Measurements from ENCODE around the gene COL18A1.

The COL18A1 gene

DNA sequence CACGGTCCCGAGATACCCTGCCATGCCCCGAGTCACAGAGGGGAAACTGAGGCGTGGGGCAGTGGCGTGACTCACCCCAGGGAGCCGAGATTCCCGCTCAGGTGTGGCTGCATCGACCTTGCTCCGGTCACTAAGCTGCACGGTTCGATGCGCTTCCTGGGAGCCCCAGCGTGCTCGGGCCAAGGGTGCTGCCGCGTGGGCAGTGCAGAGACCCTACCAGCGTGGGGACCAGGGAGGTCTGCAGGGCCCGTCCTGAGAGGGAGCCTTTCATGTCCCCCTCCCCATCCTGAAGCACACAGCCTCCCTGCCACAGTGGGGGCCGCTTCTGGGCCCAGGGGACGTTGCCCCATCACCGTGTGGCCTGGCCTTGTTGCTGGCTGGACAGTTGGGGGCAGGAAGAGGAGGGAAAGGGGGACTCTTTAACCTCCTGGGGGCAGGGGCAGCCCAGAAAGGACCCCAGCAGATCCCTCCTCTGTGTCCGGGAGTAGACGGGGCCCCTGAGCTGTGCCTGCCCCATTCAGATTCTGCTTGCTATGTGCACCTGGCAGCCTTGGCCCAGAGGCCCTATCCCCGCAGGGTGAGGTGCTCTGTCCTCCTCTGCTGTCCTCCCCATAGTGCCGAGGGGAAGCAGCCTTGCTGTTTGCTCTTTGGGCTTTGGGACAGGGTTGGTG lies 52.3 kb downstream of the COL18A1 start:
- DNase-seq, result no peak

DNA sequence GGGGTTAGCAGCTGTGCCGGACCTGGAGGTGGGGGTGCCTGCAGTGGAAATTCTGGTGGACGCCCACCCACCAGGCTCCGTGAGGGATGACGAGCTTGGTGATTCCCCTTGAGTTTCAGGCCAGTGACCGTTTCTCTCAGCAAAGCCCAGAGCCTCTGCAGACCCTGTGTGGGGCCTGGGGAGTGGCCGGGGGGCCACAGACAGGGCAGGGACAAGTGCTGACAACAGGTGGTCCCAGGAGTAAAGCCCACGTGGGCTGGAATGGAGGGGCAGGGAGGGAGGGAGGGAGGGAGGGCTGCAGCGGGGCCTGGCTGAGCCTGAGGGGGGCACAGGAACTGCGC lies 52.8 kb downstream of the COL18A1 start:
- no peak for DNase-seq

DNA sequence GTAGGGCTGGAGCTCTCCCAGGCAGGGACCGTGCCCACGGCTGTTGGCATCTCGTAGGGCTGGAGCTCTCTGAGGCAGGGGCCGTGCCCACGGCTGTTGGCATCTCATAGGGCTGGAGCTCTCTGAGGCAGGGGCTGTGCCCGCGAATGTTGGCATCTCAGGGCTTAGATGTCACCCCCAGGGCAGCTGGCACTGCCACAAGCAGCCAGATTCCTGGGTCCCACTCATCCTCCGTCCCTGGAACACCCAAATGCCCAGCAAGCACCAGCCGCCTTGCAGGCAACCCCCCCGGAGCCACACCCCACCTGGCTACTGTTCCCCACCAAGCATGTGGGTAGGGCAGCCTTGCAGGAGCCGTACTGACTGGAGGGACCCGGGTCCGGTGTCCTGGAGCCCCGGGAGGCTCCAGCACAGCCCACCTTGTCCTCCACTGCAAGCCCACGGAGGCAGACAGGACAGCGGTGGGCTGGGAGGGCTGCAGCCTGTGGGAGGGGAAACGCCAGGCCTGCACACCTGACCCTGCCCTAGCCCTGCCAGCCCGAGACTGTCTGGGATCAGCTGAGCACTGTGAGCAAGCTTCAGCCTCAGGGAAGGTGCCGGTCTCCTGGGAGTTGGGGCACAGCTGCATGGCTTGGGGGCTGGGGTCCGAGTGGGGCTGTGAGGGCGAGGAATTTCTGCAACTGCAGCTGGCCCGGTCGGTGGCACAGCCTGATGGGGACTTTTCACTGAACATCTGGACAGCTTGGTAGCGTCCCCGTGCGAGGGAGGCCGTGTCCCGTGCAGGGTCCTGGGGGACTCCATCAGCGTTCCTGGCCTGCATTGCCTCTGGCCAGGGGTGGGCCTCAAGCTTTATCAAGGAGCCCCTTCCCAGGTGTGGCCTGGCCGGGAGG lies 53.6 kb downstream of the COL18A1 start:
- DNase-seq, result no peak

DNA sequence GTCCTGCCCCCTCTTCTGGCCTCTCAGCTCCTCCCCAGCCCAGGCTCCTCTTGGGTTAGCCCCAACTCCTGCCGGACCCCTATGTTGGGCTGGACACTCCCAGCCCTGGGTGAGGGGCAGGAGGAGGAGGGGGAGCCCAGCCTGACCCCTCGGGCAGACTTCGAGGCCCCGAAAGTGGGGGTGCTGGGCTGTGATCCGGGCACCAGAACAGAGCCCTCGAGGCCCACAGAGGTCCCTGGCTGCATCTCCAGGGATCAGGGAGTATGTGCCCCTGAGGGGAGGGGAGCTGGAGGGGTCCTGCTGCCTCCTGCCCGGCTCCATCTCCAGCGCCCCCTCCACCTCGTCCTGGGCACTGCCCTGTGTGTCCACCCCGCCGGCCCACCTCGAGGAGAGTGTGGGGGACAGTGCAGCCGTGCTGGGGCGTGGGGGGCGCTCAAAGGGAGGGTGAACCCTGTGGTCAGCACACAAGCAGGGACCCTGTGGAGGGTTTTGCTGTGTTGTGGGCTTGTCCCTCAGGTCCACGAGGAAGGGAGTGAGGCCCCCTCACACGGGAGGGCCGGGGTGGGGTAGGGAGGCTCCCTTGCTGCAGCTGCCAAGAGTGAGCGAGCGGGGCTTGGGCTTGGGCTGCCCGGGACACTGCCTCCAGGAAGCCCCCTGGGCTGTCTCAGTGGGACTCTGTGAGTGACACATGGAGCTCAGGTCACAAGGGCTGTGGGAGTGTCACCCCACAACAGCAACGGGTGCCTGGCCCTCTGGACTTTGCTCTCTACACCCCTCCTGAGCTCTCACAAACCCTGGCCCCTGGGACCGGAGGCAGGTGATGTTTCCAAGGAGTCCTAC lies 54.4 kb downstream of the COL18A1 start:
- DNase-seq, result no peak

DNA sequence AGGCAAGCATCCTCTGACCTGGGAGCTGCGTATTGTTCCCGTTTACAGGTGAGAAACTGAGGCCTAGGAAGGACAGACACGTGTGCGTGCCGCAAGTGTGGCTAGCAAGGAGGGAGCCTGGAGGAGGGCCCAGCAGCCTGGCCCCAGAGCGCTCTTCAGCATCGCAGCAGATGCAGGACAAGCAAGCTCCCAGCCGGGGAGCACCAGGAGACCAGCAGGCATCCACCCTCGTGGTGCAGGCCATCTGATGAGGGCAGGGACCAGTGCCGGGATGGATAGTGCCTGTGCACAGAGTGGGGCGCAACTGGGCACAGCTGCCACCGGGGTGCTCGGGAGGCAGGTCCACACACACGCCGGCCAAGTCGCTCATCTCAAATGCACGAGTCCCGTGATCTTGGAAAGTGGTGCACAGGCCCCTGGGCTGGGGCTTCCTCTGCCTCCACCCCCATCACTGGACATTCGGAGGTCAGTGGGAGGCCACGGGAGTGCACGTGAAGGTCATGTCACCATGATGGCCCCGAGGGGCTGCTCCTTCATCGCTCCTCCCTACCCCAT lies 55.1 kb downstream of the COL18A1 start:
- DNase-seq, result no peak

DNA sequence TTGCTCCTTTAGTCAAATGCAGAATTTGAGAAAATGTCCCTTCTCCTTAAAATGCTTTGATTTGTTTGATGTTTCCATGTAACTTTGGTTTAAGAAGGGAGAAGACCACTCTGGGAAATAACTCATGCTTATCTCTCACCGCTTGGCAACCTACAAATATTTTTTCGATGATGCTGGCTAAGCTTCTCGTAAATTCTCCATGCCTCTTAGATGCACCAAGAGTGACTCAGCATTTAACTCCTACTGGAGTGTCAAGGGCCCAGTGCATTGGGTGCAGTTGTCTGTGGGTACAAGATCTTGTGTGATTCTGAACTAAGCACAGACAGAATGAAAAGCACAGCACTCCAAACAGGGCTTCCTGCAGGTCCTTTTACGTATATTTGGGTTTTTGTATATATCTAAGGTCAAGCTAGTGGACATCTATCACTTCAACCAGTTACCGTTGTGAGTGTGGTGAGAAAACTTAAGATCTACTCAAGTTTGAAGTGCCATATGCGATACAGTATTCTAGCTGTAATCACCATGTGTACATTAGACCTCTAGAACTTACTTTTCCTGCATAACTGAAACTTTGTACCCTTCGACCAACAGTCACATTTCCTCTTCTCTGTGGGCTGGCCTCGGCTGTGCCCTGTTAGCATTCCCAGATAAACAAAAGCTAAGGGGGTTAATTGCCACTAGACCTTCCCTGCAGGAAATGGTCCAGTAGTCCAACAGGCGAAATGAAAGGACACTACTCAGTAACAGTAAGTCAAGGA lies 55.8 kb downstream of the COL18A1 start:
- no peak for DNase-seq

DNA sequence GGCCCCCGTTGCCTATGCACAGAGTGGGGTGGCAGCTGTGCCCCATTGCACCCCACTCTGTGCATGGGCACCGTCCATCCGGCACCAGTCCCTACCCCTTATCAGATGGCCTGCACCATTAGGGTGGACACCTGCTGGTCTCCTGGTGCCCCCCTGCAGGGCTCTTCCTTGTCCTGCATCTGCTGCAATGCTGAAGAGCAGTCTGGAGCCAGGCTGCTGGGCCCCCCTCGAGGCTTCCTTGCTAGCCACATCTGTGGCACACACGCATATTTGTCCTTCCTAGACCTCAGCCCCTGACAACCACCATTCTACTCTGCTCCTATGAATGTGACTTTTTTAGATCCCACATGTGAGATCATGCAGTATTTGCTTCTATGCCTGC lies 56.4 kb downstream of the COL18A1 start:
- DNase-seq, result no peak

DNA sequence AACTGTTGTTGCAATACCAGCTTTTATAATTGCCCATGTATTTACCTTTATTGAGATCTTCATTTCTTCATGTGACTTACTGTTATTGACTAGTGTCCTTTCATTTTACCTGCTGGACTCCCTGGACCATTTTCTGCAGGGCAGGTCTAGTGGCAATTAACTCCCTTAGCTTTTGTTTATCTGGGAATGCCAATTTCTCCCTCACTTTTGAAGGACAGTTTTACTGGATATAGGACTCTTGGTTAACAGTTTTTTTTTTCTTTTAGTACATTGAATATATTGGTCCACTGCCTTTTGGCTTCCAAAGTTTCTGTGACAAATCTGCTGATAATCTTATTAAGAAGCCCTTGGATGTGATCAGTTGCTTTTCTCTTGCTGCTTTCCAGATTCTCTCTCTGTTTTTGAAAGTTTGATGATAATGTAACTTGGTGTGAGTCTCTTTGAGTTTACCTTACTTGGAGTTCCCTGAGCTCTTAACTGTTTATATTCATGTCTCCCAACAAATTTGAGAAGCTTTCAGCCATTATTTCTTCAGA lies 56.9 kb downstream of the COL18A1 start:
- DNase-seq, result no peak

DNA sequence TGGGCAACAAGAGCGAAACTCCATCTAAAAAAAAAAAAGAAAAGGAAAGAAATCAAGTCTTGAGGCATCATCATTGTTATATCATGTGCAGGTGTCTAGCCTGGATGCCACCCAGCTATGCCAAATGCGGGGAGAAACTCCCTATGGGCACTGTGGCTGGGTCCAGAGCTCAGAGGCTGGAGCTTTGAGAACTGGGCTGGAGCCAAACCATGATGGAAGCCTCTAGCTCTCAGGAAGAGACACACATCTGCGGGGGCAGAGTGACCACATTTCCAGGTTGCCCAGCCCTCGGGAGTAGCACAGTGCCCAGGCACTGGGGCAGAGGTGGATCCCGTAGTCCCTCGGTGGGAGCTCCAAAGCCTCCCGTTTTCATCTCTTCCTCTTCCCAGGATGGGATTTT lies 58.9 kb downstream of the COL18A1 start:
- no peak for DNase-seq

DNA sequence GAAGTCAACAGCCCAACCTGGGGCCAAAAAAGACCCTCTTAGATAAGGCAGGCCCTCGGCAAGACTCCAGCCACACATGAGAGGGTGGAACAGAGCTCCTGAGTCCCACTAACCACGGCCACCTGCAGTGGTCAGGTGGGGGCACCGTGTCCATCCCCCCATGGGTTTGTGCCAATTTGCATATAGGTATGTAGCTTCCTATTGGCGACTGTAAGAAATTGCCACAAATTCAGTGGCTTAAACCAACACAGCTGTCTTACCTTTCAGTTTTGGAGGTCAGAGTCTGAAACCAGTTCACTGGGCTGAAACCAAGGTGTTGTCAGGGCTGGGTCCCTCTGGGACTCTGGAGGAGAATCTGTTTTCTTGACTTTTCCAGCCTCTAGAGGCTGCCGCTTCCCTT lies 59.3 kb downstream of the COL18A1 start:
- DNase-seq, result no peak

DNA sequence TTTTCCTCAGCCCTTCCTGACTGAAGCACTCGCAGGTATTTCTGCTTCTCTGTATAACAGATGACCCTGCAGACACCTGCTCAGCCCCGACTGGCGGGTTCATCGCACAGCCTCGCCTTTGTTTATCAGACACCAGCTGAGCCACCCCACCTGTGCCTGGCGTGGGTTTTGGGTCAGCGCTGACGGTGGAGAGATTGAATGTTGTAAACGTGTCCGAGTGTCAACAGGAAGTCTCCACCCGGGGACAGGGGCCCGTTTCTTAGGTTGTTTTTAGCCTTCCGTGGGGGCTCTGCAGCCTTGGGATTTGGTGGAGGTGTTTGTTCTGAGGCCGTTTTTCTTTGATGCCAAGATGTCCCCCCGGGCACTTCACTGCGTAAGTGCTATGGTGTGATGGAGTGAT lies 60.1 kb downstream of the COL18A1 start:
- no peak for DNase-seq

DNA sequence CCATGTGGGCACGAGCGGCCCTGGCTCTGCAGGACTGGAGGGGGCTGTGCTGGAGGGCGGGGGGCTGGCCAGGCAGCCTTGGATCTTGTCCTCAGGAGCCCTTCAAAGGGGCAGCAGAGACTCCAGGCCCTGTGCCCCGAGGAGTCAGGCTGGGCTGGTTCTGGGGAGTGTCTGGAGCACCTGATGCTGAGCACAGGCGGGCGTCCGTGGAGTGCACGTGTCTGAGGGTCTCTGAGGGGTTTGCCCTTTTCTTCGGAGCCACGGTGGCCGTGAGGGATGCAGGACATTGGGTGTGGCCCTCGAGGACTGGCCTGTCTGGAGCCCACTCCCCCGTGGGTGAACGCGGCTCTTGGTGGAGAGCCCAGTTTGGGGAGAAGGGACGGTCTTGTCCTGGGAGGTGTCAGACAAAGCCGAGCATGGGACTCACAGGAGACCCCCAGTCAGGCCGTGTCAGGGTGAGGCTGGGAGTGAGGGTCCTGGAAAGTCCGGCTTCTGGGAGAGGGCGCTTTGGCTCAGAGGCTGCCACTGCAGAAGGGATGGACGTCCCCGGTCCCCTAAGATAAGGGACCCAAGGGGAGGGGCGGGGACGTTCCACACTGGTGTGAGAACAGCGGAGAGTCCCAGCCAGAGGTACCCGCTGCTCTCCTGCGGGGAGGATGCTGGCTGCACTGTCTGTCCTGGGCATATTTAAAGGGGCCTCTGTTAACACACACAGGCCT lies 60.8 kb downstream of the COL18A1 start:
- no peak for DNase-seq

DNA sequence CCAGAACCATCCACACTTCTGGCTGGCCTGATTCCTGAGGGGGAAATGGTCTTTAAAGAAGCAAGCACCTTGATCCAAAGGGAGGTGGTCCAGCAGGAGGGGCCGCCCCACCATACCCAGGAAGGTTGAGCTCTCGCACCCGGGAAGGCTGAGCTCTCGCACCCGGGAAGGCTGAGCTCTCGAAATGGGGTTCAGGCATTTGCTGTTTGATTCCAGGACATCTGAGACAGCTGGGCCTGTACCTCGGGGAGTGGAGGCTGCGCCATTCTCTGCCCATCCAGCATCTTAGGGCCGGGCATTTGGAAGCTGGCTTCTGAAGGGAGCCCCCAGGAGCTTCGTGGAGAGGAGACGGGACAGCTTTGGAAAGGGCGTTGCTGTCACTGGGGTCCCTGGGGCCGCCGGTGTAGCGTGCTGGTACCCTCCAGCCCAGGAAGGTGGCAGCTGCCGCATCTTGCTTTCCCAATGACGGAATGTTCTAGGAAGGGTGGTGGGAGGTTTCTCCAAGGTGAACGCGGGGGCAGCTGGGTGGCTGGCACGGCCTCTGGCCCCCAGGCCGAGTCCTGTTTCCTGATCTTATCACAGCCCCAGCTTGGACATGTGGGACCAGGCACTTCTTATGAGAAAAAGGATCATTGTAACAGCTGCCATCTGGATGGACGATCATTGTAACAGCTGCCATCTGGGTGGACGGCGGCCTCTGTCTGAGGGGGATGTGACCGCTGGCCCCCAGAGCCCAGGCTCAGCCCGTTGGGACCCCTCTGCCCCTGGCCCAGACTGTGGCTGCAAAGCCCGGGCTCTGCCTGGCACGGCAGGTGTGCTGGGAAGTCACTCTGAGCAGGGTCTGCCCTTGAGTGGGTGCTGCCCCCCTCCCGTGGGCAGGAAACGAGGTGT lies 61.6 kb downstream of the COL18A1 start:
- no peak for DNase-seq

DNA sequence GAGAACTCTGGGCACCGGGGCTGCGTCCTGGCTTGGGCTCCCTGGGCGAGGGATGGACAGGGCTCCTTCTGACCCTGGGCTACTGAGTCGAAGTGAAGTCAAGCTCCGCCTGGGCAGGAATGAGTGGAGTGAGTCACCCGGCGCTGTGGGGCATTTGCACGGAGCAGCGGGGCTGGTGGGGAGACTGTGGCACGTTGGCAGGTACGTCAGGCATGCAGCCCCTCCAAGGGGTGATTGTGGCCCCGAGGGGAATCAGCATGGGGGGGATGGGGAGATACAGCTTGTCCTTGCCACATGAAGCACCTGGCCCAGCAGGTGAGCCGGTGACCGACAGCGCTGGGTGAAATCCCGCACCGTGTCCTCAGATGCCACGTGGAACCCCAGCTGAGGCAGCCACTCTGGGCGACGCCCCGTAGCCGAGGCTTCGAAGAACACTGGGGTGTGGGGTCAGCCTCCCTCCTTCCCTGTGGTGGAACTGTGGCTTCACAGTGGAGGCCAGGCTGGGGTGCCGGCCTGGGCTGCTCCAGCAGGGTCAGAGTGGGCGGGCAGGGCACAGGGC lies 62.3 kb downstream of the COL18A1 start:
- DNase-seq, result no peak

DNA sequence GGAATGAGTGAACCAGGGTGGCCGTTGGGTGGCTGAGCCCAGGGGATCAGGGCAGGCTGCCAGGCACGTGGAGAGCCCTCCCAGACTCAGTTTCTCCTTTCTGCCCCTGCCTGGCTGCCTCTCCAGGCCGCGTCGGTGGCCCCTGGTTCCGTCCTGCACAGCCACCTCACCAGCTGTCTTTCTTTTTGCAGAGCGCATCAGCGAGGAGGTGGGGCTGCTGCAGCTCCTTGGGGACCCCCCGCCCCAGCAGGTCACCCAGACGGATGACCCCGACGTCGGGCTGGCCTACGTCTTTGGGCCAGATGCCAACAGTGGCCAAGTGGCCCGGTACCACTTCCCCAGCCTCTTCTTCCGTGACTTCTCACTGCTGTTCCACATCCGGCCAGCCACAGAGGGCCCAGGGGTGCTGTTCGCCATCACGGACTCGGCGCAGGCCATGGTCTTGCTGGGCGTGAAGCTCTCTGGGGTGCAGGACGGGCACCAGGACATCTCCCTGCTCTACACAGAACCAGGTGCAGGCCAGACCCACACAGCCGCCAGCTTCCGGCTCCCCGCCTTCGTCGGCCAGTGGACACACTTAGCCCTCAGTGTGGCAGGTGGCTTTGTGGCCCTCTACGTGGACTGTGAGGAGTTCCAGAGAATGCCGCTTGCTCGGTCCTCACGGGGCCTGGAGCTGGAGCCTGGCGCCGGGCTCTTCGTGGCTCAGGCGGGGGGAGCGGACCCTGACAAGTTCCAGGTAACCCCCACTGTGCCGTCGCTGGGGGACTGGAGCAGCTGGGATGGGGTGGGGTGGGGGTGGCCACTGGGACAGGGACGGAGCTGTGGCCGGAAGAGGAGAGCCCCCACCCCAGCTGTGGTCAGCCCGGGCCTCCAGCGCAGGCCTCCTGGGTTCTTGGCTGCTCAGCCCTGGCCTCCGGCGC lies 63.3 kb downstream of the COL18A1 start:
- no peak for DNase-seq

DNA sequence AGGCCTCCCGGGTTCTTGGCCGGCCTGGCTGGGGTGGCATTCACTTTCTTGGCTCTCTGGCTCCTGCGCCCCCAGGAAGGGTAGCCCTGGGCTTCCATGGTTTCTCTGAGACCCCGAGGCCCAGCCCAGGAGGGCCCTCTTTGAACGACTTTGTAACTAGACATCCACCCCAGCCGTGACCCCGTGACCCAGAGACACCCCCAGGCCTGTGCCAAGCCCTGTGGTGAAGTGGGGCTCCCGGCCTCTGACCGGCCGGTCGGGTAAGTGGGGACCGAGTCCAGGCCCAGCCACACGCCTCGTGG lies 64.0 kb downstream of the COL18A1 start:
- no peak for DNase-seq

DNA sequence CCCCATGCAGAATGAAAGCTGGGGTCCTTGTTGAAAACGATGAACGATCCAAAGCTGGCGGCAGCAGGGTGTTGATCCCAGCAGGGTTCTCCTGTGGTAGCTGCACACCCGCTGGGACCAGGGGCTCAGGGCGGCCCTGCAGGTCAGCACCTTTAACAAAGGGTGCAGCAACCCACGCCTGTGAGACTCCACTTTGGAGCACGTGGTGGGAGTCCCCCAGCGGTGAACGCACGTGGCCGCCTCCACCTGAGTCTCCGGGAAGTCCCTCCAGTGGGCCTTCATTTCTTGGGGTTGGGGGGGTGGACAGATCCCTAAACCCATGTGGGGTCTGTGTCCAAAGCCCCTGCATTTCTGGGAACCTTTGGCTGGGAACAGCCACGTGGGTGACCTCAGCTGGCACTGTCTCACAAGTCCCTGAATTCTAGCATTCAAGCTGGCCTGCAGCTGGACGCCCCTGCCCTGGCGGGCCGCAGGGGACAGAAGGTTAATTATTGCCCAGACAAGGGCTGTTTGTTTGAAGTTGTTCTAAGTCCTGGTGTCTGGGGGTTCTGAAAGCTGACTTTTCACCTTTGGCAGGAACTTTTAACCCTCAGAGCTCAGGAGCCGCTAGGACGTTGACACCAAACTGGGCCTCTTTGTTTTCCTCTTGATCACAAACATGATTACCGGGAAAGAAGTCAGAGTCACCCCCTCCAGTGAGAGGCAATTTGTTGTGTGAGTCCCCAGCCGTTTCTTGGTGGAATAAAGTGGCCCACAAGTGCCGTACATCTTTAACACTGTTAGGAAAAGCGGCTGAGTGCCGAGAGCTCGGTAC lies 64.5 kb downstream of the COL18A1 start:
- no peak for DNase-seq

DNA sequence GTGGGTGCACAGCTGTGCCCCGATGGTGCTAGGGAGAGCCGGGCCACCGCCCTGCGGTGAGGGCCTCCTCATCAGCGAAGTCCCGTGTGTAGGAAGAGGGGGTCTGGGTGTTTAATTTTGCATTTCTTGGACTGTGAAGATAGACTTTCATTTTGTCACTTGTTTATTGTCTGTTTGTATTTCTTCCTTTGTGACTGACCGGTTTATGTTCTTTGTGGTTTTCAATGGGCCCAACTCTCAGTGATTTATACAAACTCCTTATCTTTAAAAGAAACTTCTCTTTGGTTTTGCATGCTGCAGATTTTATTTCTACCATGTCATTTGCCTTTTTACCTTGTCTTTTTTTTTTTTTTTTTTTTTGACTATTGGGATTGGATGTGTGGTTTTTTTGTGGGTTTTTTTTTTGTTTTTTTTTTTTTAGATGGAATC lies 65.1 kb downstream of the COL18A1 start:
- DNase-seq, result no peak

Data from CD4-positive, alpha-beta T cell treated with Interleukin-10 for 1 hour (primary cell).